Choroid plexus epithelial cell (primary cell): ENCODE measurements around the gene EIF4E3.

Experiments used
- DNase-seq: peaks from one replicate; pipeline ENCODE4 v3.0.0-alpha.2; 2010; ENCODE audit warnings: low read depth
- H3K4me3 ChIP-seq: 2 replicates; pipeline ENCODE4 v1.5.1; 2011; ENCODE audit warnings: low read depth, mild to moderate bottlenecking, control low read depth, low read length, moderate library complexity
- CTCF ChIP-seq: conservative IDR thresholded peaks from 2 replicates; pipeline ENCODE4 v1.5.1; 2011; ENCODE audit warnings: low read depth, mild to moderate bottlenecking, control low read depth, inconsistent platforms, low read length, moderate library complexity

EIF4E3 gene

GRCh38 chr3:71710906-71711494 is 14.2 kb downstream of the EIF4E3 start:
- H3K4me3 ChIP-seq = no peak overlapping the region
- peak; percentile 78 for DNase-seq
- peak; percentile 57 for TF ChIP-seq CTCF

GRCh38 chr3:71709908-71710511 is 15.2 kb downstream of the EIF4E3 start:
- no peak for TF ChIP-seq CTCF
- DNase-seq = no peak
- no peak overlapping the region for H3K4me3 ChIP-seq

GRCh38 chr3:71708476-71709105 is 16.6 kb downstream of the EIF4E3 start:
- TF ChIP-seq CTCF = no peak
- H3K4me3 ChIP-seq = no peak overlapping the region
- DNase-seq = peak; percentile 26

GRCh38 chr3:71707595-71707994 is 17.6 kb downstream of the EIF4E3 start:
- DNase-seq = peak; percentile 81
- TF ChIP-seq CTCF = no peak
- H3K4me3 ChIP-seq = no peak overlapping the region

GRCh38 chr3:71705681-71706080 is 19.5 kb downstream of the EIF4E3 start:
- H3K4me3 ChIP-seq = no peak overlapping the region
- no peak for TF ChIP-seq CTCF
- no peak for DNase-seq

- no peak overlapping the region for H3K4me3 ChIP-seq
- DNase-seq = no peak
- TF ChIP-seq CTCF = no peak
Measured at GRCh38 chr3:71704915-71705314, 20.3 kb downstream of the EIF4E3 start.

- no peak for TF ChIP-seq CTCF
- no peak overlapping the region for H3K4me3 ChIP-seq
- no peak for DNase-seq
Measured at GRCh38 chr3:71703797-71704196, 21.4 kb downstream of the EIF4E3 start.
